Gastroesophageal sphincter (tissue), 4 donors: ENCODE results near the gene CYP4V2. TPM values are rescaled to one million over a fixed set of nuclear protein-coding genes. Genes with fewer than 3 reads are reported as not detected.

Source experiments
- ATAC-seq: fragments of 150-250 bp; one replicate; pipeline ENCODE4 v1.9.1; 2016; ENCODE audit warnings: mild to moderate bottlenecking, moderate library complexity
- H3K27ac ChIP-seq, 4 donors: fragments of 200-600 bp; sonication (generic) in 3 of 4; 1 replicate in 3 of 4; 2 replicates in 1 of 4; pipeline ENCODE4 v1.5.1; 2016 to 2019
- H3K27me3 ChIP-seq: fragments of 200-600 bp; sonication (generic); one replicate; pipeline ENCODE4 v1.5.1; 2019
- H3K36me3 ChIP-seq, 2 donors: fragments of 200-600 bp; sonication (generic); one replicate each; pipeline ENCODE4 v1.5.1; 2019; ENCODE audit warnings: control low read depth in 1 of 2
- H3K4me1 ChIP-seq, 3 donors: fragments of 200-600 bp; sonication (generic); 1 replicate in 2 of 3; 2 replicates in 1 of 3; pipeline ENCODE4 v1.5.1; 2016 to 2019; ENCODE audit warnings: control low read depth in 2 of 3
- H3K4me3 ChIP-seq, 2 donors: fragments of 200-600 bp; sonication (generic); one replicate each; pipeline ENCODE4 v1.5.1; 2019; ENCODE audit warnings: mild to moderate bottlenecking in 1 of 2, moderate library complexity in 1 of 2
- H3K9me3 ChIP-seq, 3 donors: fragments of 200-600 bp; sonication (generic); one replicate each; pipeline ENCODE4 v1.5.1; 2017 to 2019; ENCODE audit warnings: control low read depth in 2 of 3
- EP300 ChIP-seq: sonication (generic); formaldehyde crosslinking; IDR thresholded peaks from one replicate; pipeline ENCODE4 v1.6.1; 2017; ENCODE audit warnings: antibody characterized with exemption, mild to moderate bottlenecking
- POLR2A ChIP-seq, 2 donors: fragments of 450-650 bp; IDR thresholded peaks; one replicate each; pipeline ENCODE4 v1.6.1; 2017; ENCODE audit warnings: antibody characterized with exemption in 2 of 2, mild to moderate bottlenecking in 2 of 2, moderate library complexity in 1 of 2
- POLR2AphosphoS5 ChIP-seq: sonication (generic); formaldehyde crosslinking; IDR thresholded peaks from one replicate; pipeline ENCODE4 v1.6.1; 2017; ENCODE audit warnings: antibody characterized with exemption
- WGBS, 2 donors: methylation state at CpG; one replicate each; pipeline ENCODE4 v1.1.5; 2018; ENCODE audit warnings: low coverage in 1 of 2; 5-methylcytosine and 5-hydroxymethylcytosine counted together
- total RNA-seq, 4 donors: library from RNA; depleted of rRNA; stranded (reverse); fragments of >200 nt; gene quantifications; one replicate each; pipeline ENCODE4 v1.1.0, GENCODE V29; 2016
- TF ChIP-seq, protein P1 (sequence below), 4 experiments: fragments of 200-600 bp in 2 of 4; fragments of 450-650 bp in 2 of 4; sonication (generic) in 1 of 4; IDR thresholded peaks; one replicate each; pipeline ENCODE4 v1.5.1; 2017 to 2019; ENCODE audit warnings: antibody characterized with exemption in 4 of 4, mild to moderate bottlenecking in 2 of 4, moderate library complexity in 2 of 4

CYP4V2 gene
- total RNA-seq, 4 donors from 2014 or later = 25.6 to 44.7 (median 32.5) TPM

DNA sequence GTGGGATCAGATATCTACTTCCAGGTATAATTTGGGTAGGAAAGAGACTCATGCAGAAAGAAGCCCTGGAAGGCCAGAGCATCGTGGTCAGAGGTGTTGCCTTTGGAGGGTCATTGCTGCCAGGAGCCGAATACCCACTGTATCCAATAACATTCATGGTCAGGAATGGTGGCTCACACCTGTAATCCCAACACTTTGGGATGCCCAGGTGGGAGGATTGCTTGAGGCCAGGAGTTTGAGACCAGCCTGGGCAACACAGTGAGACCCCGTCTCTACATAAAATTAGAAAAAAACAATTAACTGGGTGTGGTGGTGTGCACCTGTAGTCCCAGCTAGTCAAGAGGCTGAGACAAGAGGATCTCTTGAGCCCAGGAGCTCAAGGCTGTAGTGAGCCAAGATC is 63.8 kb downstream of the CYP4V2 start:
- Histone ChIP-seq H3K27me3 (no peaks in the 10 kb centered on the region), H3K9me3 (no peaks in the 10 kb centered on the region), H3K4me1 (no peaks in the 10 kb centered on the region), H3K36me3 (peaks cover 0 to 76% of the 10 kb centered on the region in 2 donors), H3K27ac (no peak overlapping the region), H3K4me3 (no peak overlapping the region)
- 83 to 95% methylated on average over 1 to 3 of the region's 3 CpGs for WGBS, 2 donors
- no peak for TF ChIP-seq EP300
- TF ChIP-seq POLR2A (IDR thresholded peaks at IDR 0.05) = no peak
- no peak for TF ChIP-seq POLR2AphosphoS5
- TF ChIP-seq, protein P1, sequence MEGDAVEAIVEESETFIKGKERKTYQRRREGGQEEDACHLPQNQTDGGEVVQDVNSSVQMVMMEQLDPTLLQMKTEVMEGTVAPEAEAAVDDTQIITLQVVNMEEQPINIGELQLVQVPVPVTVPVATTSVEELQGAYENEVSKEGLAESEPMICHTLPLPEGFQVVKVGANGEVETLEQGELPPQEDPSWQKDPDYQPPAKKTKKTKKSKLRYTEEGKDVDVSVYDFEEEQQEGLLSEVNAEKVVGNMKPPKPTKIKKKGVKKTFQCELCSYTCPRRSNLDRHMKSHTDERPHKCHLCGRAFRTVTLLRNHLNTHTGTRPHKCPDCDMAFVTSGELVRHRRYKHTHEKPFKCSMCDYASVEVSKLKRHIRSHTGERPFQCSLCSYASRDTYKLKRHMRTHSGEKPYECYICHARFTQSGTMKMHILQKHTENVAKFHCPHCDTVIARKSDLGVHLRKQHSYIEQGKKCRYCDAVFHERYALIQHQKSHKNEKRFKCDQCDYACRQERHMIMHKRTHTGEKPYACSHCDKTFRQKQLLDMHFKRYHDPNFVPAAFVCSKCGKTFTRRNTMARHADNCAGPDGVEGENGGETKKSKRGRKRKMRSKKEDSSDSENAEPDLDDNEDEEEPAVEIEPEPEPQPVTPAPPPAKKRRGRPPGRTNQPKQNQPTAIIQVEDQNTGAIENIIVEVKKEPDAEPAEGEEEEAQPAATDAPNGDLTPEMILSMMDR (IDR thresholded peaks at IDR 0.05) = no peak
- ATAC-seq = no peak

DNA sequence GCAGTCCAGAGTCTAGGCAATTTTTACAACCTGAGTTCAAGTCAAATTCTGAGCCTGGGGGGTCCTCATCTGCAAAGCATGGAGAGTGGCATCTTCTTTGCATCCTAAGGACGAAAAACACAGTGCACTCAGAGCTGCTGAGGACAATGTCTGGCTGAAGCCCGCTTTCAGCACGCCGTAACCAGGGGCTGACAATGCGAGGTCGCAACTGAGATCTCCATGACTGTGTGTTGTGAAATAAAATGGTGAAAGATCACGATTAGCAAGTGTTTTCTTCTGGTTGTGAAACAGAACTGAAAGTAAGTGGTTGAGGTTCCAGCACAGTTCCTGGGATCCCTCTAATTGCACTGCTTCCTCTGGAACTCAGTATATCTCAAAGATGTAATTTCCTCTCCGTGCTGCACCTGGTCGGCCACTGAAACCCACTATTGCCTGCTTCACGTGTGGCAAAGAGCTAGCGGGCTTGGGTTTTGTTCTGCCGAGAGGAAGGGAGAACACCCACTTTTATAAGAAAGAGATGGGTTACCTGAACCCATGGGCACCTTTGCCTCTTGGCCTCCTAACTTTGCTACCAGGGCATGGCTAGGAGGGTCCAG is 66.9 kb downstream of the CYP4V2 start:
- H3K27me3 ChIP-seq = no peaks in the 10 kb centered on the region
- H3K9me3 ChIP-seq = no peaks in the 10 kb centered on the region
- TF ChIP-seq EP300 = no peak
- TF ChIP-seq POLR2A (IDR thresholded peaks at IDR 0.05) = no peak
- TF ChIP-seq, protein P1 (IDR thresholded peaks at IDR 0.05) = no peak
- TF ChIP-seq POLR2AphosphoS5 = no peak
- no peak overlapping the region for H3K4me3 ChIP-seq
- WGBS, 2 donors = 85 to 88% methylated on average over 4 to 7 of the region's 12 CpGs
- no peaks in the 10 kb centered on the region for H3K4me1 ChIP-seq
- peaks cover 0 to 49% of the 10 kb centered on the region in 2 donors for H3K36me3 ChIP-seq
- ATAC-seq = no peak
- H3K27ac ChIP-seq = no peak overlapping the region

DNA sequence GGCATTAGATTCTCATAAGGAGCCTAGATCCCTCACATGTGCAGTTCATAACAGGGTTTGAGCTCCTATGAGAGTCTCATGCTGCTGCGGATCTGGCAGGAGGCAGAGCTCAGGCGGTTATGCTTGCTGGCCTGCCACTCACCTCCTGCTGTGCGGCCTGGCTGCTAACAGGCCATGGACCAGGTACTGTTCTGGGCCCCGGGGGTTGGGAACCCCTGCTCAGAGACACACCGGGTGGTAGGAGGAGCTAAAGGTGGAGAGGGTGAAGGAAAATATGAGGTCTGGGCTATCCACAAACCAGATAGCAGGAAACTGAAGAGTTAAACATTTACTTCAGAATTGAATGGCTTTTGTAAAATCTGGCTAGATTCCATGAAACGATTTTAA is 68.7 kb downstream of the CYP4V2 start:
- ATAC-seq = no peak
- WGBS, 2 donors = 8 to 24% methylated on average over 1 to 2 of the region's 6 CpGs
- Histone ChIP-seq H3K9me3 (no peaks in the 10 kb centered on the region), H3K36me3 (peaks cover 0 to 38% of the 10 kb centered on the region in 2 donors), H3K4me3 (no peak overlapping the region), H3K27me3 (no peaks in the 10 kb centered on the region), H3K4me1 (no peaks in the 10 kb centered on the region), H3K27ac (no peak overlapping the region)
- no peak for TF ChIP-seq POLR2A (IDR thresholded peaks at IDR 0.05)
- no peak for TF ChIP-seq EP300
- TF ChIP-seq, protein P1 (IDR thresholded peaks at IDR 0.05) = no peak
- TF ChIP-seq POLR2AphosphoS5 = no peak

Other genes with a start within 250 kb of the CYP4V2 start
- 1 to 10 TPM; 4.3 to 8.4 (median 6.8) TPM for gene TLR3, start 122.4 kb upstream of the CYP4V2 start, total RNA-seq
- gene FAM149A, start 86.9 kb upstream of the CYP4V2 start, total RNA-seq = 10 to 100 TPM; 24.9 to 39.8 (median 32.7) TPM
- 1 to 10 TPM in 2 of 4 donors, under 1 TPM in 2; 0.81 to 3.1 (median 1.1) TPM for gene KLKB1, start 35.9 kb downstream of the CYP4V2 start, total RNA-seq
- not detected for gene F11, start 74.6 kb downstream of the CYP4V2 start, total RNA-seq